Liver (tissue), 9 donors: Measurements from ENCODE around the gene SETBP1. TPM values are rescaled to one million over a fixed set of nuclear protein-coding genes. Genes with fewer than 3 reads are reported as not detected.
A peak's percentile ranks its signal among the peaks of the same experiment; 100 is the strongest.

Experiments
- DNase-seq: peaks from one replicate; pipeline ENCODE4 v3.0.0-alpha.2; 2017; ENCODE audit warnings: low spot score
- H3K27ac ChIP-seq, 2 donors: one replicate each; pipeline ENCODE4 v1.7.0; 2013; ENCODE audit warnings: inconsistent platforms in 2 of 2, low read length in 2 of 2, control low read depth in 1 of 2, low read depth in 1 of 2, mild to moderate bottlenecking in 1 of 2
- H3K27me3 ChIP-seq, 4 donors: one replicate each; pipeline versions ENCODE4 v1.6.1 to v1.7.0; 2013; ENCODE audit warnings: low read length in 3 of 4, inconsistent platforms in 1 of 4, mild to moderate bottlenecking in 1 of 4, moderate library complexity in 1 of 4; ENCODE audit not compliant: control insufficient read depth in 4 of 4, insufficient read depth in 4 of 4
- H3K36me3 ChIP-seq, 4 donors: one replicate each; pipeline versions ENCODE4 v1.6.1 to v1.7.0; 2013; ENCODE audit warnings: low read length in 3 of 4, mild to moderate bottlenecking in 3 of 4, low read depth in 1 of 4, moderate library complexity in 1 of 4; ENCODE audit not compliant: control insufficient read depth in 4 of 4, insufficient read depth in 3 of 4
- H3K4me1 ChIP-seq, 4 donors: one replicate each; pipeline versions ENCODE4 v1.6.1 to v1.7.0; 2013; ENCODE audit warnings: low read length in 3 of 4, mild to moderate bottlenecking in 3 of 4, moderate library complexity in 1 of 4; ENCODE audit not compliant: control insufficient read depth in 4 of 4, insufficient read depth in 4 of 4
- H3K4me3 ChIP-seq, 3 donors: one replicate each; pipeline versions ENCODE4 v1.6.1 to v1.7.0; 2013; ENCODE audit warnings: low read length in 3 of 3, control low read depth in 1 of 3, low read depth in 1 of 3, mild to moderate bottlenecking in 1 of 3
- H3K9ac ChIP-seq, 2 donors: one replicate each; pipeline ENCODE4 v1.7.0; 2013; ENCODE audit warnings: low read length in 2 of 2, mild to moderate bottlenecking in 2 of 2, moderate library complexity in 2 of 2, control low read depth in 1 of 2, low read depth in 1 of 2
- H3K9me3 ChIP-seq, 4 donors: one replicate each; pipeline versions ENCODE4 v1.6.1 to v1.7.0; 2013; ENCODE audit warnings: low read length in 3 of 4; ENCODE audit not compliant: control insufficient read depth in 4 of 4
- EGR1 ChIP-seq, 2 donors: IDR thresholded peaks; 2 replicates each; pipeline ENCODE4 v1.6.1; 2016 to 2018; ENCODE audit warnings: antibody characterized with exemption in 2 of 2, low read depth in 2 of 2
- FOXA1 ChIP-seq: IDR thresholded peaks from 2 replicates; pipeline ENCODE4 v1.6.1; 2016; ENCODE audit warnings: antibody characterized with exemption
- FOXA2 ChIP-seq: IDR thresholded peaks from 2 replicates; pipeline ENCODE4 v1.6.1; 2016; ENCODE audit warnings: antibody characterized with exemption
- HNF4A ChIP-seq, 2 donors: conservative IDR thresholded peaks; 2 replicates each; pipeline ENCODE4 v1.6.1; 2016; ENCODE audit warnings: antibody characterized with exemption in 2 of 2, mild to moderate bottlenecking in 2 of 2
- JUND ChIP-seq, 2 donors: IDR thresholded peaks; 2 replicates each; pipeline ENCODE4 v1.6.1; 2016; ENCODE audit warnings: antibody characterized with exemption in 2 of 2
- NR2F2 ChIP-seq: IDR thresholded peaks from 2 replicates; pipeline ENCODE4 v1.6.1; 2016; ENCODE audit warnings: antibody characterized with exemption
- RAD21 ChIP-seq, 2 donors: IDR thresholded peaks; 2 replicates each; pipeline ENCODE4 v1.6.1; 2016; ENCODE audit warnings: antibody characterized with exemption in 2 of 2, mild to moderate bottlenecking in 2 of 2
- RXRA ChIP-seq, 2 donors: IDR thresholded peaks; 2 replicates each; pipeline ENCODE4 v1.6.1; 2017 to 2018; ENCODE audit warnings: antibody characterized with exemption in 2 of 2, mild to moderate bottlenecking in 1 of 2
- SP1 ChIP-seq: IDR thresholded peaks from 2 replicates; pipeline ENCODE4 v1.6.1; 2018; ENCODE audit warnings: antibody characterized with exemption, mild to moderate bottlenecking
- TAF1 ChIP-seq: conservative IDR thresholded peaks from 2 replicates; pipeline ENCODE4 v1.6.1; 2016; ENCODE audit warnings: antibody characterized with exemption, mild to moderate bottlenecking
- YY1 ChIP-seq: IDR thresholded peaks from 2 replicates; pipeline ENCODE4 v1.6.1; 2016; ENCODE audit warnings: antibody characterized with exemption, mild to moderate bottlenecking
- WGBS: extraction: QIAGEN DNeasy Blood & Tissue Kit; methylation state at CpG from one replicate; pipeline ENCODE4 v1.1.7; 2013; 5-methylcytosine and 5-hydroxymethylcytosine counted together
- polyA plus RNA-seq, 2 donors: library from polyadenylated mRNA; stranded (reverse) in 1 of 2; unstranded in 1 of 2; fragments of 200-250 nt in 1 of 2; fragments of >200 nt in 1 of 2; fragmentation: Nextera tagmentation in 1 of 2; extraction: Ambion mirVana in 1 of 2; gene quantifications; one replicate each; pipeline versions ENCODE4 v1.2.1 to v1.2.3, GENCODE V29; 2013 to 2015
- total RNA-seq, 2 donors: library from RNA; depleted of rRNA; stranded (reverse); fragments of >200 nt; gene quantifications; one replicate each; pipeline ENCODE4 v1.2.3, GENCODE V29; 2014
- TF ChIP-seq, protein P1 (sequence below): fragments of 150-350 bp; IDR thresholded peaks from 2 replicates; pipeline ENCODE4 v1.5.1; 2017; ENCODE audit warnings: improper control_type of control experiment, low read depth, low read length; ENCODE audit not compliant: missing input control
- TF ChIP-seq, protein P2 (sequence below): IDR thresholded peaks from 2 replicates; pipeline ENCODE4 v1.6.1; 2016; ENCODE audit warnings: antibody characterized with exemption
- TF ChIP-seq, protein P3 (sequence below): IDR thresholded peaks from 2 replicates; pipeline ENCODE4 v1.6.1; 2016; ENCODE audit warnings: antibody characterized with exemption, mild to moderate bottlenecking
- donor health status: healthy.
- donor health status: healthy.
- donor health status: healthy.
- donor health status: healthy.
- donor health status: healthy.

SETBP1 gene
- total and polyA plus RNA-seq, 4 donors, result 2.5 to 15.8 (median 4.7) TPM

DNA sequence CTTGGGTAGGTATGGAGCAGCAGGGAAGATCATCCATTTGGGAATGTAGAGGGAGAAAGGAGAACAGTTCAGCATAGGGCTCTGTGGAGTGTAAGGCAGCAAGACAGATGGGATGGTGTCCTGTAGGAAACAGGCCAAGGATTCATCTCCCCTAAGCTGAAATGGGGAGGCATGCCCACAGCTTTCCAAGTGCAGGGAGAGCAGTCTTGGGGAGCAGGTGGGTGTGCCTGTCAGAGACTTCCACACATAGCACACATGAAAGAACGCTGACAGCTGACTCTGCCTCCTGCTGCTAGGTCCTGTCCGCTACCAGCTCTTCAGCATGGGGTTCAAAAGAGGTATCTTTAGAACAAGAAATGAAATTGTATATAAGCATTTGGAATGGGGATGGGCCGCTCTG, 9.0 kb downstream of the SETBP1 start (continued):
- TF ChIP-seq, protein P1, sequence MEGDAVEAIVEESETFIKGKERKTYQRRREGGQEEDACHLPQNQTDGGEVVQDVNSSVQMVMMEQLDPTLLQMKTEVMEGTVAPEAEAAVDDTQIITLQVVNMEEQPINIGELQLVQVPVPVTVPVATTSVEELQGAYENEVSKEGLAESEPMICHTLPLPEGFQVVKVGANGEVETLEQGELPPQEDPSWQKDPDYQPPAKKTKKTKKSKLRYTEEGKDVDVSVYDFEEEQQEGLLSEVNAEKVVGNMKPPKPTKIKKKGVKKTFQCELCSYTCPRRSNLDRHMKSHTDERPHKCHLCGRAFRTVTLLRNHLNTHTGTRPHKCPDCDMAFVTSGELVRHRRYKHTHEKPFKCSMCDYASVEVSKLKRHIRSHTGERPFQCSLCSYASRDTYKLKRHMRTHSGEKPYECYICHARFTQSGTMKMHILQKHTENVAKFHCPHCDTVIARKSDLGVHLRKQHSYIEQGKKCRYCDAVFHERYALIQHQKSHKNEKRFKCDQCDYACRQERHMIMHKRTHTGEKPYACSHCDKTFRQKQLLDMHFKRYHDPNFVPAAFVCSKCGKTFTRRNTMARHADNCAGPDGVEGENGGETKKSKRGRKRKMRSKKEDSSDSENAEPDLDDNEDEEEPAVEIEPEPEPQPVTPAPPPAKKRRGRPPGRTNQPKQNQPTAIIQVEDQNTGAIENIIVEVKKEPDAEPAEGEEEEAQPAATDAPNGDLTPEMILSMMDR, result no peak
- no peak for TF ChIP-seq NR2F2
- TF ChIP-seq JUND (IDR thresholded peaks at IDR 0.05), result no peak
- no peak for TF ChIP-seq FOXA1
- no peak for TF ChIP-seq TAF1

DNA sequence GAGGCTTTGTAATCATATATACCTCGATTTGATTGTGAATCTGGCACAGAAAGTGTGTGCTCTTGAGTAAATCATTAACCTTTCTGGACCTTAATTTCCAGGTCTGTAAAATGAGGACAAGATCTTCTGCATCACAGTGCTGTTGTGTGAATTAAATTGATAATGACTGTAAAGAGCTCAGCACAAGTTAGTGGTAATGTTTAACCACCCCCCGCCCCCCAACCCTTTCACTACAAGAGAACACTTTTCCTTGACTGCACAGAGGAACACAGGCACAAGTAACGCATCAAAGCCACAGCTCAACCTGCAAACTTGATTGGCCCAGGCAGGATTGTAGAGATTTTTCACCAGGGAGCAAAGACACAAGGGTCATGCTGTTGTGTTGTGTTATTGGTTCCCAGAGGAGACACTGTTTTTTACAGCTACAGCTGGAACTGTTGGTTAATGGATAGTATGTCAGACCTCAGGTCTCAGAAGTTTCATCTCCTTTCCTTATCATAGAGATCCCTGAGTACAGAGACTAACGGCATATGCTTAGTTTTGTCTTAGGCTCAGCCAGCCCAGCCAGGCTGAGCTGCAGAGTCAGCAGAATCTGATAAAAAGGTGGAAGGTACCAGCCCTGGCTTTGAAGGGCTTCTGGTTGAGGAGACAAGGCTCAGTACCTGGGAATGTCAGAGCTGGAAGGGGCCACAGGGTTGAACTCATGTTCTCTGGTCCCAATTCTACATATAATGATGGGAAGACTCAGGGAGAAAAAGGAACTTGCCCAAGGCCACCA, 10.6 kb downstream of the SETBP1 start:
- Histone ChIP-seq H3K36me3 (no peaks in the 10 kb centered on the region), H3K9ac (no peak overlapping the region), H3K4me3 (no peak overlapping the region), H3K27me3 (no peaks in the 10 kb centered on the region), H3K4me1 (peaks cover 6 to 32% (median 18%) of the 10 kb centered on the region in 4 donors), H3K9me3 (no peaks in the 10 kb centered on the region), H3K27ac (peak overlapping the region in 1 of 2 donors; percentile 58)
- no peak for DNase-seq
- TF ChIP-seq SP1 (peak; percentile 65), HNF4A (conservative IDR thresholded peaks at IDR 0.05) (peak; percentile 46 to 69), RXRA (IDR thresholded peaks at IDR 0.05) (peak; percentile 76 to 82), RAD21 (IDR thresholded peaks at IDR 0.05) (peak; percentile 41 to 46), JUND (IDR thresholded peaks at IDR 0.05) (peak in 1 of 2 donors; percentile 57), YY1 (peak; percentile 67), FOXA1 (no peak), FOXA2 (no peak), EGR1 (IDR thresholded peaks at IDR 0.05; ENCODE audit: low read depth in 2 of 2) (peak in 1 of 2 donors; percentile 56)
- TF ChIP-seq, protein P2, sequence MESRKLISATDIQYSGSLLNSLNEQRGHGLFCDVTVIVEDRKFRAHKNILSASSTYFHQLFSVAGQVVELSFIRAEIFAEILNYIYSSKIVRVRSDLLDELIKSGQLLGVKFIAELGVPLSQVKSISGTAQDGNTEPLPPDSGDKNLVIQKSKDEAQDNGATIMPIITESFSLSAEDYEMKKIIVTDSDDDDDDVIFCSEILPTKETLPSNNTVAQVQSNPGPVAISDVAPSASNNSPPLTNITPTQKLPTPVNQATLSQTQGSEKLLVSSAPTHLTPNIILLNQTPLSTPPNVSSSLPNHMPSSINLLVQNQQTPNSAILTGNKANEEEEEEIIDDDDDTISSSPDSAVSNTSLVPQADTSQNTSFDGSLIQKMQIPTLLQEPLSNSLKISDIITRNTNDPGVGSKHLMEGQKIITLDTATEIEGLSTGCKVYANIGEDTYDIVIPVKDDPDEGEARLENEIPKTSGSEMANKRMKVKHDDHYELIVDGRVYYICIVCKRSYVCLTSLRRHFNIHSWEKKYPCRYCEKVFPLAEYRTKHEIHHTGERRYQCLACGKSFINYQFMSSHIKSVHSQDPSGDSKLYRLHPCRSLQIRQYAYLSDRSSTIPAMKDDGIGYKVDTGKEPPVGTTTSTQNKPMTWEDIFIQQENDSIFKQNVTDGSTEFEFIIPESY, result peak; percentile 29
- TF ChIP-seq, protein P3, sequence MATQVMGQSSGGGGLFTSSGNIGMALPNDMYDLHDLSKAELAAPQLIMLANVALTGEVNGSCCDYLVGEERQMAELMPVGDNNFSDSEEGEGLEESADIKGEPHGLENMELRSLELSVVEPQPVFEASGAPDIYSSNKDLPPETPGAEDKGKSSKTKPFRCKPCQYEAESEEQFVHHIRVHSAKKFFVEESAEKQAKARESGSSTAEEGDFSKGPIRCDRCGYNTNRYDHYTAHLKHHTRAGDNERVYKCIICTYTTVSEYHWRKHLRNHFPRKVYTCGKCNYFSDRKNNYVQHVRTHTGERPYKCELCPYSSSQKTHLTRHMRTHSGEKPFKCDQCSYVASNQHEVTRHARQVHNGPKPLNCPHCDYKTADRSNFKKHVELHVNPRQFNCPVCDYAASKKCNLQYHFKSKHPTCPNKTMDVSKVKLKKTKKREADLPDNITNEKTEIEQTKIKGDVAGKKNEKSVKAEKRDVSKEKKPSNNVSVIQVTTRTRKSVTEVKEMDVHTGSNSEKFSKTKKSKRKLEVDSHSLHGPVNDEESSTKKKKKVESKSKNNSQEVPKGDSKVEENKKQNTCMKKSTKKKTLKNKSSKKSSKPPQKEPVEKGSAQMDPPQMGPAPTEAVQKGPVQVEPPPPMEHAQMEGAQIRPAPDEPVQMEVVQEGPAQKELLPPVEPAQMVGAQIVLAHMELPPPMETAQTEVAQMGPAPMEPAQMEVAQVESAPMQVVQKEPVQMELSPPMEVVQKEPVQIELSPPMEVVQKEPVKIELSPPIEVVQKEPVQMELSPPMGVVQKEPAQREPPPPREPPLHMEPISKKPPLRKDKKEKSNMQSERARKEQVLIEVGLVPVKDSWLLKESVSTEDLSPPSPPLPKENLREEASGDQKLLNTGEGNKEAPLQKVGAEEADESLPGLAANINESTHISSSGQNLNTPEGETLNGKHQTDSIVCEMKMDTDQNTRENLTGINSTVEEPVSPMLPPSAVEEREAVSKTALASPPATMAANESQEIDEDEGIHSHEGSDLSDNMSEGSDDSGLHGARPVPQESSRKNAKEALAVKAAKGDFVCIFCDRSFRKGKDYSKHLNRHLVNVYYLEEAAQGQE, result no peak
- WGBS, result 36% methylated on average over 4 of the region's 4 CpGs
